Measurements from ENCODE around the gene EIF3L.
A peak's percentile ranks its signal among the peaks of the same experiment; 100 is the strongest.

EIF3L gene

GRCh38 chr22:37930270-37930951, 81.2 kb downstream of the EIF3L start:
- DNase-seq, result no peak

- no peak for DNase-seq
Observed at GRCh38 chr22:37930952-37931440, 81.8 kb downstream of the EIF3L start.

GRCh38 chr22:37931893-37932389, 82.7 kb downstream of the EIF3L start:
- no peak for DNase-seq

GRCh38 chr22:37932401-37932800, 83.2 kb downstream of the EIF3L start:
- no peak for DNase-seq

GRCh38 chr22:37932821-37933578, 83.8 kb downstream of the EIF3L start:
- DNase-seq, result peak; percentile 73

GRCh38 chr22:37933711-37934376, 84.6 kb downstream of the EIF3L start:
- peak; percentile 80 for DNase-seq

Data from NCI-H2029 (cell line).